Vagina (tissue), 2 donors: Measurements from ENCODE around the gene MTUS2. TPM values are rescaled to one million over a fixed set of nuclear protein-coding genes. Genes with fewer than 3 reads are reported as not detected.
"Not testable (repeated sequence)": the region's sequence is repeated elsewhere in the genome, so short reads cannot be mapped to it uniquely, and the experiment has no call there.

ENCODE experiments used
- DNase-seq, 2 donors: peaks; one replicate each; pipeline ENCODE4 v3.0.0-alpha.2; 2017; ENCODE audit errors: extremely low spot score in 2 of 2
- H3K27ac ChIP-seq: fragments of 200-600 bp; sonication (generic); one replicate; pipeline ENCODE4 v1.5.1; 2019
- H3K27me3 ChIP-seq: fragments of 200-600 bp; sonication (generic); one replicate; pipeline ENCODE4 v1.5.1; 2019
- H3K36me3 ChIP-seq, 2 donors: fragments of 200-600 bp; sonication (generic); one replicate each; pipeline ENCODE4 v1.5.1; 2017 to 2019
- H3K4me1 ChIP-seq: fragments of 200-600 bp; sonication (generic); one replicate; pipeline ENCODE4 v1.5.1; 2019
- H3K4me3 ChIP-seq, 2 donors: fragments of 200-600 bp; sonication (generic); 1 replicate in 1 of 2; 2 replicates in 1 of 2; pipeline ENCODE4 v1.5.1; 2016 to 2019
- H3K9me3 ChIP-seq: fragments of 200-600 bp; sonication (generic); one replicate; pipeline ENCODE4 v1.5.1; 2019
- CTCF ChIP-seq, 3 experiments: fragments of 450-650 bp in 2 of 3; fragments of 200-600 bp in 1 of 3; sonication (generic) in 1 of 3; IDR thresholded peaks; one replicate each; pipeline ENCODE4 v1.5.1; 2017 to 2019; ENCODE audit warnings: antibody characterized with exemption in 3 of 3, mild to moderate bottlenecking in 2 of 3, moderate library complexity in 2 of 3
- POLR2A ChIP-seq, 2 donors: fragments of 450-650 bp; IDR thresholded peaks; one replicate each; pipeline ENCODE4 v1.6.1; 2017; ENCODE audit warnings: antibody characterized with exemption in 2 of 2, mild to moderate bottlenecking in 2 of 2, moderate library complexity in 2 of 2
- POLR2AphosphoS5 ChIP-seq, 2 donors: sonication (generic); formaldehyde crosslinking; IDR thresholded peaks; one replicate each; pipeline ENCODE4 v1.9.0; 2017; ENCODE audit warnings: antibody characterized with exemption in 2 of 2, mild to moderate bottlenecking in 2 of 2, low read depth in 1 of 2; ENCODE audit not compliant: insufficient read depth in 1 of 2
- intact Hi-C: fragments of 100-400 bp; cut with DNase I; formaldehyde crosslinking; loops from one replicate; pipeline ENCODE4 v1.15.1; 2023
- total RNA-seq: library from RNA; depleted of rRNA; stranded (reverse); fragments of >200 nt; gene quantifications from one replicate; pipeline ENCODE4 v1.2.3, GENCODE V29; 2016

Gene MTUS2
- total RNA-seq, 1 donor from 2014 or later, result 0.74 TPM

GRCh38 chr13:28984326-28984725 lies 164.2 kb downstream of the MTUS2 start:
- no peak overlapping the region for H3K27ac ChIP-seq
- H3K9me3 ChIP-seq, result no peaks in the 10 kb centered on the region
- no peaks in the 10 kb centered on the region for H3K27me3 ChIP-seq
- no peaks in the 10 kb centered on the region for H3K4me1 ChIP-seq
- no peak for DNase-seq
- intact Hi-C loops, result no loop called here
- H3K4me3 ChIP-seq, result no peak overlapping the region
- H3K36me3 ChIP-seq, result no peaks in the 10 kb centered on the region
- TF ChIP-seq CTCF (IDR thresholded peaks at IDR 0.05) (no peak), POLR2A (IDR thresholded peaks at IDR 0.05) (no peak), POLR2AphosphoS5 (IDR thresholded peaks at IDR 0.05; ENCODE audit: insufficient read depth in 1 of 2, low read depth in 1 of 2) (no peak)

DNA sequence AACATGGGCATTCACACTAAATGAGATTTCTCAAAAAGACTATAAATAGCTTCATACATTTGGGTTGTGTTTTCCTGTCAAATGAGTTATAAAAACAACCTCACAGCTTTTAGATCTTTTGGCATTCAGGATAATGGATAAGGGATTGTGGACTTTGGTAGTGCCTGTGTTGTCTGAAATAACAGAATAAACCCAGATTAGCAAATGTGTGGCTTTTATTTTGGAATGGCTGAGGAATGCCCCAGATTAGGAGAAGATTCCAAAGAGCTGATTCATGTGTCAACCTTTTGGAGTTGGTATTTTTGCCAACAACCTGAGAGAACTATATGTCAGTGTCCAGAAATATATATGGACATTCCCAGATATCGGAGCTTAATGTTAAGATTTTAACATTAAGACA lies 164.7 kb downstream of the MTUS2 start:
- H3K36me3 ChIP-seq, result no peaks in the 10 kb centered on the region
- no peaks in the 10 kb centered on the region for H3K4me1 ChIP-seq
- H3K27ac ChIP-seq, result no peak overlapping the region
- intact Hi-C loops, result no loop called here
- H3K27me3 ChIP-seq, result no peaks in the 10 kb centered on the region
- H3K4me3 ChIP-seq, result no peak overlapping the region
- no peaks in the 10 kb centered on the region for H3K9me3 ChIP-seq
- no peak for DNase-seq
- TF ChIP-seq POLR2AphosphoS5 (IDR thresholded peaks at IDR 0.05; ENCODE audit: insufficient read depth in 1 of 2, low read depth in 1 of 2) (no peak), POLR2A (IDR thresholded peaks at IDR 0.05) (no peak), CTCF (IDR thresholded peaks at IDR 0.05) (no peak)

DNA sequence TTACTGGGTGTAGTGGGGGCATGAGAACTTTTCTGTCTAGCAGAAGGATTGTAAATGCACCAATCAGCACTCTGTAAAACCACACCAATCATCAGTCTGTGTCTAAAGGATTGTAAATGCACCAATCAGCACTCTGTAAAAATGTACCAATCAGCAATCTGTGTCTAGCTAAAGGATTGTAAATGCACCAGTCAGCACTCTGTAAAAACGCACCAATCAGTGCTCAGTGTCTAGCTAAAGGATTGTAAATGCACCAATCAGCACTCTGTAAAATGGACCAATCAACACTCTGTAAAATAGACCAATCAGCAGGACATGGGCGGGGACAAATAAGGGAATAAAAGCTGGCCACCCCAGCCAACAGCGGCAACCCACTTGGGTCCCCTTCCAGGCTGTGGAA lies 170.2 kb downstream of the MTUS2 start:
- H3K36me3 ChIP-seq, DNase-seq, intact Hi-C loops, H3K4me3 ChIP-seq, H3K27me3 ChIP-seq, H3K4me1 ChIP-seq, H3K27ac ChIP-seq, H3K9me3 ChIP-seq: not testable (repeated sequence)

DNA sequence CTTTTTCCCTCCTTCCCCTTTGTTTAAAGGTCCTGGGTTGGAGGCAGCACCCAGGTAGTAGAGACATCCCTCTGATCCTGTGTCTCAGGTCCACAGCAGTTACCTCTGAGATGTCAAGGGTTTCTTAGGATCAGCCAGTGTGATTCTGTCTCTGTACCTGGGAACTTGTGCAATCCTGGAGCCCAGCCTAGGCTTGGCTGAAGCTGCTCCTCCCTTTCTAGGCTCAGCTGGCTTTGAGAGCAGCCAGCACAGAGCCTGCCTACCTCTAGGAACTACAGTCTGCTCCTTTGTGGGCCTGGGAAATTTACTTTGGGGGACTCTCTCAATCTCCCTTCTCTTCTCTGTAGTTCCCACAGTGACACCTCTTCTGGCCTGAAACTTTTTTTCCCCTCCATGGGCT lies 171.6 kb downstream of the MTUS2 start:
- TF ChIP-seq POLR2A (IDR thresholded peaks at IDR 0.05), result no peak
- no peak for TF ChIP-seq POLR2AphosphoS5 (IDR thresholded peaks at IDR 0.05; ENCODE audit: insufficient read depth in 1 of 2, low read depth in 1 of 2)
- no peak for TF ChIP-seq CTCF (IDR thresholded peaks at IDR 0.05)
- intact Hi-C loops, result no loop called here
- H3K27me3 ChIP-seq, result no peaks in the 10 kb centered on the region
- H3K9me3 ChIP-seq, result no peaks in the 10 kb centered on the region
- H3K4me1 ChIP-seq, result no peaks in the 10 kb centered on the region
- no peak overlapping the region for H3K4me3 ChIP-seq
- no peak for DNase-seq
- no peak overlapping the region for H3K27ac ChIP-seq
- H3K36me3 ChIP-seq, result no peaks in the 10 kb centered on the region

GRCh38 chr13:29000826-29001225 lies 180.7 kb downstream of the MTUS2 start:
- DNase-seq, result no peak
- no peaks in the 10 kb centered on the region for H3K36me3 ChIP-seq
- TF ChIP-seq POLR2A (IDR thresholded peaks at IDR 0.05), result no peak
- no peak overlapping the region for H3K27ac ChIP-seq
- H3K9me3 ChIP-seq, result no peaks in the 10 kb centered on the region
- H3K27me3 ChIP-seq, result no peaks in the 10 kb centered on the region
- H3K4me3 ChIP-seq, result no peak overlapping the region
- no peaks in the 10 kb centered on the region for H3K4me1 ChIP-seq
- intact Hi-C loops, result no loop called here

GRCh38 chr13:29005035-29005762 lies 185.1 kb downstream of the MTUS2 start:
- TF ChIP-seq POLR2A (IDR thresholded peaks at IDR 0.05) (no peak), CTCF (IDR thresholded peaks at IDR 0.05) (no peak), POLR2AphosphoS5 (IDR thresholded peaks at IDR 0.05; ENCODE audit: insufficient read depth in 1 of 2, low read depth in 1 of 2) (no peak)
- no peak for DNase-seq
- Histone ChIP-seq H3K4me3 (no peak overlapping the region), H3K36me3 (no peaks in the 10 kb centered on the region), H3K27me3 (no peaks in the 10 kb centered on the region), H3K4me1 (no peaks in the 10 kb centered on the region), H3K27ac (no peak overlapping the region), H3K9me3 (no peaks in the 10 kb centered on the region)
- intact Hi-C loops, result no loop called here
